Measurements from ENCODE around the gene SPTB.

The SPTB gene

DNA sequence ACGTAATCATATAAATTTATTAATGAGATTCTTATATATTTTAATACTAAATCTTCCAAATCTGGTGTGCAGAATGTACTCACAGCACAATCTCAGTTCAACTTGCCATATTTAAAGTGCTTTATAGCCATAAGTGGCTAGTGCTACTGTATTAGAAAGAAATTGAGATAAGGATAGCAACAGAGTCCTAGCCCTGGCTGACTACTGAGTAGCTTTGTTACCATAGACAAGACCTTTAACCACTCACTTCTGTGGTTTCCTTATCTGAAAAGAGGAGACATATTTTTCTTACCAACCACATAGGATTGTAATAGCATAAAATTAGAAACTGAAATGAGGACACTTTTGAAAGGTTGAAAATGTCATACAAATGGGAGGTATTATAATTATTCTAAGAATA is 32.6 kb upstream of the SPTB start:
- TF ChIP-seq GATA1 (IDR thresholded peaks at IDR 0.05; ENCODE audit: low read depth, low read length) (no peak), POLR2A (IDR thresholded peaks at IDR 0.05; ENCODE audit: low read length) (no peak)
- DNase-seq = peak; percentile 10 to 47

DNA sequence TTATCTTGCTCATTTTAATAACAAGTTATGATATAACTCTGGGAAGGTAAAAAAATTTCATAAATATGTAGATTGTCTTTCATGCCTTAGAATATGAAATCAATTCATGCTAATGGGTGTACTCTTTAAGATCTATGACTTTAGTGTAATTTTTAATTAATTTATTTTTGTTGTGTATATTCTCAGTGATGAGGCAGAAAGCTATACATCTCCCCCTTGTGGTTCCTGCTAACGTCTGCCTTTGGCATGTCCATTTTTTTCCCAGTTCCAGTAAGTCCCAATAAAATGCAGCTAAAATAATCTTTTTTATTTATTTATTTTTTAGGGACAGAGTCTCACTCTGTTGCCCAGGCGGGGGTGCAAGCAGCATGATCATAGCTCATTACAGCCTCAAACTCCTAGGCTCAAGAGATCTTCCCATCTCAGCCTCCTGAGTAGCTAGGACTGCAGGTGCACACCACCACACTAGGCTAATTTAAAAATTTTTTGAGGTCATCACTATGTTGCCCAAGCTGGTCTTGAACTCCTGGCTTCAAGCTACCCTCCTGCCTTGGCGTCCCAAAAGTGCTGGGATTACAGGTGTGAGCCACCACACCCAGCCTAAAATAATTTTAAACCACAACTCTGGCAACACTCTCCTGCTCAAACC is 31.3 kb upstream of the SPTB start:
- DNase-seq = peak; percentile 22 to 43

DNA sequence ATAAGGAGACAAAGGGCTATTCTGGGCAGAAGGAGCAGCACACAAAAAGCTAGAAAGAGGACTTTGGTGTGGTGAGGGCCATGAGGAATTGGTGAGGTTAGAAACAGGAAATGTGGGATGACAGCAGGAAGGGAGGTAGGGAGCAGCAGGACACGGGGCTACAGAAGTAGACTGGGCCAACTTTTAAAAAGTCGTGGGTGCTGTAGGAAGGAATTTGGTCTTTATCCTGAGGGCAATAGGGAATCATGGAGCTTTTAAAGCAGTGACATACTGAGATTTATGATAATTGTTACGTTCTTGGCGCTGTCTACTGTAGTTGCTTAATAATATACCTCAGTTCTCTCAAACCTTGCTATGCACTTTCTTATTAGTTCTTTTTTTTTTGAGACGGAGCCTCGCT is 26.3 kb upstream of the SPTB start:
- no peak for DNase-seq
- TF ChIP-seq POLR2A (IDR thresholded peaks at IDR 0.05; ENCODE audit: low read length) (no peak), GATA1 (IDR thresholded peaks at IDR 0.05; ENCODE audit: low read depth, low read length) (no peak)

More for the DNA sequence above, 31.3 kb upstream of the SPTB start:
- TF ChIP-seq POLR2A (IDR thresholded peaks at IDR 0.05; ENCODE audit: low read length) (no peak), GATA1 (IDR thresholded peaks at IDR 0.05; ENCODE audit: low read depth, low read length) (no peak)

DNA sequence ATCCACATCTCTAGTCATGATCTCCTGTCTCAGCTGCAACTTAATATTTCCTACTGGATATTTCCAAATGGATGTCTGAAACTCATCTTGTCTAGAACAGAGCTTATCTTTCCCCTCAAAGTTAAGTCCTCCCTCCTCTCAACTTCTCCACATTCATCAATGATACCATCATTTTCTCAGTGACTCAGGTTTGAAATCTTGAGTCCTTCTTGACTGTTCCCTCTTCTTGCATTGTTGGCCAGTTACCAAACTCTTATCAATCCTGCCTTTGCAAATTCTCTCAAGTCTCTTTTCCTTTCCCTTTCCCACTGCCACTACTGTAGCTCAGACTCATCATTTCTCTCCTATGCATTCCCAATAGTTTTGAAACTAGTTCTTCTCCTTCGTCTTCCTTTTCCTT is 20.3 kb upstream of the SPTB start:
- TF ChIP-seq GATA1 (IDR thresholded peaks at IDR 0.05; ENCODE audit: low read depth, low read length) = no peak
- TF ChIP-seq POLR2A (IDR thresholded peaks at IDR 0.05; ENCODE audit: low read length) = no peak
- peak; percentile 43 to 57 for DNase-seq

DNA sequence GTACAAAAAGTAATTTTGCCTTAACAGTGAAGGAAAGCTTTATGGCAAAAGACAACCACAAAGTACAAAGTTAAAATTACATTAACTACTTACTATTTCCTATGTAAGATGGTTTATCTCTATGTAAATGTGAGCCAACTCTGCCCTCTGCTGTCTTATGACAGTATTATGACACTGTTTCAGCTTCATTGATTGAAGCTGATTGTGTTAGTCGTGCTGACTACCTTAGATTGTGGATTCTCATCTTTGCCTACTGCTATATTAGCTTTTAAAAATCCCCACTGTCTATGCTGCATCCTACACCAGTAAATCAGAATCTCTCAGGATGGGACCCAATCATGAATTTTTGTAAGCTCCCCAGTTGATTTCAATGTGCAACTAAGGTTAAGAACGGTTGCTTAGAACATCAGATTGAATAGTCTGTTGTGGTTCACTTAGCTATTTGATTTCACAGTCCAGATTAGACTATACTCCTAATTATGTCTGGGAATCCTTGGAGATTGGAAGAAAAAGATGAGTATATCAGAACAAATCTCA is 12.2 kb upstream of the SPTB start:
- DNase-seq = peak; percentile 85 to 90
- no peak for TF ChIP-seq GATA1 (IDR thresholded peaks at IDR 0.05; ENCODE audit: low read depth, low read length)
- TF ChIP-seq POLR2A (IDR thresholded peaks at IDR 0.05; ENCODE audit: low read length) = no peak

DNA sequence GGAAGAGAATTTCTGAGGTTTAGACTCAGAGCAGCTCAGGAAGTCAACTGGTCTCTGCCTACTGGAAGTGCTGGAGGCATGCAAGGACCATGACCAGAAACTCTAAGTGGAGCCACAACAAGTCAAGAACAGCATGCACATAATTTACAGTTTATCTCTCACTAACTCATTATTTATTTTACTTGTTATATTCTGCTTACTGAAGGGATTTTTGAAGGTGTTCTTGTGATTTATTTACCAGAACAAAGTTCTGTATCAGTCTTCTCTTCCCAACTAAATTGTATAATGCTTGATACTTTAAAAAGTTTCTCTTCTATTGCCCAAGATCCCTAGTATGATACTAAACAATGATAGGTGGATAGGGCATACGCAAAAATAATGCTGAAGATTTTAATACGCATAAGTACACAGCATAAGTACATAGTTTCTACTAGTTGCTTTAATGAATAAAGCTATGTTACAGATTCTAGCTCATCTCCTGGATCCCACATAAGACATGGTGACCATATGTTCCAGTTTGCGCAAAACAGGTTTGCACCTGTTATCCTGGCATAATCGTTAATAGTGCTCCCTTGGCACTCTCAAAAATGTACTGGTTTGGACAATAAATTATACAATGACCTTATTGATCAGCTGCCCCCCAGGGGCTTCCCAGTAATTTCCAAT is 11.6 kb upstream of the SPTB start:
- no peak for TF ChIP-seq POLR2A (IDR thresholded peaks at IDR 0.05; ENCODE audit: low read length)
- TF ChIP-seq GATA1 (IDR thresholded peaks at IDR 0.05; ENCODE audit: low read depth, low read length) = no peak
- no peak for DNase-seq

DNA sequence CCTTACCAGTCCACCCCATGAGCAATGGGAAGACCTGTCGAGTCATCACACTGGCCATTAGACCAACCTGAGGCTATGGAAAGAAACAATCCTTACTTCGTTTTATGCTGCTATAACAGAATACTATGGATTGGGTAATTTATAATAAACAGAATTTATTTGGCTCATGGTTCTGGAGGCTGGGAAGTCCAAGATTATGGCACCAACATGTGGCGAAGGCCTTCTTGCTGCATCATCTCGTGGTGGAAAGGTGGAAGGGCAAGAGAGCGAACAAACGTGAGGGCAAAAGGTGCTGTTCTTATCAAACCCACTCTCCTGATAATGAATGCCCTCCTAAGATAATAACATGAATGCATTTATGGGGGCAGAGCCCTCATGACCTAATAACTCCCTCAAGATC is 9.6 kb upstream of the SPTB start:
- TF ChIP-seq GATA1 (IDR thresholded peaks at IDR 0.05; ENCODE audit: low read depth, low read length) (no peak), POLR2A (IDR thresholded peaks at IDR 0.05; ENCODE audit: low read length) (no peak)
- no peak for DNase-seq

DNA sequence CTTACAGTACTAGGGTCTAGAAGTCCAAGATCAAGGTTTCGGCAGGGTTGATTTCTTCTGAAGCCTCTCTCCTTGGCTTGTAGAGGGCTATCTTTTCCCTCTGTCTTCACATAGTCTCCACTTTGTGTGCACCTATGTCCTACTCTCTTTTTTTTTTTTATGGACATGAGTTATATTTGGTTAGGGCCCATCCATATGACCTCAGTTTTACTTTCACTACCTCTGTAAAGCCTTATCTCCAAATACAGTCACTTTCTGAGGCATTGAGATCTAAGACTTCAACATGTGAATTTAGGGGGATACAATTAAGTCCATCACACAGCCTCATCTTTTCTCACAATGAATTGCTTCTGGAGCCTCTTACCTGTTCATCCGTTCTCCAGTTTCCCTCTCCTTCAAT is 5.9 kb upstream of the SPTB start:
- peak; percentile 17 for TF ChIP-seq POLR2A (IDR thresholded peaks at IDR 0.05; ENCODE audit: low read length)
- TF ChIP-seq GATA1 (IDR thresholded peaks at IDR 0.05; ENCODE audit: low read depth, low read length) = no peak
- peak; percentile 74 to 88 for DNase-seq

DNA sequence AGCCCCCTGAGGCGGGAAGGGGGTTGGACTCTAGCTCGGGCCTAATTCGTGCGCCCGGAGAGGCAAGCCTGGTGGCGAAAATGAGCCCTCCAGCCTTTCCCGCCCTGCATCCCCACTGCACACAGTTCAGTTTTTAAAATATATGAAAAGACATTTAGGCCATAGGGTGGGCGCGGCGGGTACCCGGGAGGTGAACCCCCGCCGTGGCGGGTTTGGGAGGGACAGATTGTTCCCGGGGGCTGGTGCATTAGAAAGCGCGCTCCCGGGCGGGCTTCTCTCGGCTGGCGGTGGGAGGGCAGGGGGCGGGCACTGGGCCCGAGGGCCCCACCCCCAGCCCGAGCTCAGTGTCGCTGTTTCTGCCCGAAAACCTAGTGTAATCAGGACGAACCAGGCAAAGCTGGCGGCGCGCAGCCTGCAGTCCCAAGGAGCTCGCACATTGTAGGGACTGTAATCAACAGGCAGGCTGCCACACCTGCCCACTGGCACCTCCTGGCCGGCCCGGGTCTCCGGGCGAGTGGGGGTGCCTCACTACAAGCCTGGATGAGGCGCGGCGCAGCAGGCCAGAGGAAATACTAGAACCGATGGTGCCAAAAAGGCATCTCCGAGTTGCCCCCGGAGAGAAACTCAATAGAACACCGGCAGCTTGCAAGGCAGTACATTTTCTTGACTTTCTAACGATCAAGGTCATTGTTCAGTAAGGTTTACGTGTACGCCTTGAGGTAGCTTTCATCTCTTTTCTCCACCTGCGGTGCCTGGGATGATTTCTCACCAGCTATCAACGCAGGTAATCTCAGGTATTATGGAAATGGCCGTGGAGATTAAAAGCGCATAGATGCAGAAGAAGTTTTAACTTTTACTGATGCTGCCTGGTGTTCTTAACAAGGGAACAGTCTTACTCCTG is 764 bp upstream of the SPTB start:
- TF ChIP-seq GATA1 (IDR thresholded peaks at IDR 0.05; ENCODE audit: low read depth, low read length) (no peak), POLR2A (IDR thresholded peaks at IDR 0.05; ENCODE audit: low read length) (peak; percentile 96)
- DNase-seq = peak; percentile 95 to 97

DNA sequence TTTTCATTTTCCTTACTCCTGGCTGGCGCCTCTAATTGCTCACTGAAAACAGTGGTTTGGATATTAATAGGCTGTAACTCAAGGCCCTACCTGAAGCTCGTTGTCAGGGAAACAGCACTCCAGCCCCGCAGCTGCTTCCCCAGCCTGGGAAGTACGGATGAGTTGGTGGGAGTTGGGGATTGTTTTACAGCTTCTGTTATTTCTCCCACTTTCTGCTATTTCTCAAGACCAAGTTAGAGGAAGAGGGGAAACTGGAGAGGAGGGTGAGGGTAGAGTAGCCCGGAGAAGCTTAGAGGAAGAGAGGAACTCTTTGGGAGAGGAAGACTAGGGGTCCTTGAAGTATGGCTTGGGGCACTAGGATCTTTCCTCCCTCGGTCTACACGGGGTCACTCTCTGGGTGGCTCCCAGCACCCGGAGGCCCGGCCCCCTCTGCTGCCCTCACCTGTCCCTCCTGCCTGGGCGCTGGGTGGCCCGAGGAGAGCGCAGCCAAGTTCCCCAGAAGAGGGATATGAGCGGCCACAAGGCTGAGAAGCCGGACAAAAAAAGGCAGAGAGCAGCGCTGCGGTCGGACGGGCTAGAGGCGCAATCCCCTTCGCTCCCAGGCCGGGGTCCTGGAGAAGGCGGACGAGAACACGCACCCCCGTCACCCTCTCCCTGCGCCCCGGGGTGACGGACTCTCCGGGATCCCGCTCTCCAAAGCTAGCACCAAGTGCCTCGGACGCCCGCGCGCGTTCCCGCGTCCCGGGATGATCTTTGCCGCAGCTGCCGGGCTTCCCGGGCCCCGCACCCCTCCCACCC is 671 bp downstream of the SPTB start:
- TF ChIP-seq GATA1 (IDR thresholded peaks at IDR 0.05; ENCODE audit: low read depth, low read length) = no peak
- TF ChIP-seq POLR2A (IDR thresholded peaks at IDR 0.05; ENCODE audit: low read length) = no peak

DNA sequence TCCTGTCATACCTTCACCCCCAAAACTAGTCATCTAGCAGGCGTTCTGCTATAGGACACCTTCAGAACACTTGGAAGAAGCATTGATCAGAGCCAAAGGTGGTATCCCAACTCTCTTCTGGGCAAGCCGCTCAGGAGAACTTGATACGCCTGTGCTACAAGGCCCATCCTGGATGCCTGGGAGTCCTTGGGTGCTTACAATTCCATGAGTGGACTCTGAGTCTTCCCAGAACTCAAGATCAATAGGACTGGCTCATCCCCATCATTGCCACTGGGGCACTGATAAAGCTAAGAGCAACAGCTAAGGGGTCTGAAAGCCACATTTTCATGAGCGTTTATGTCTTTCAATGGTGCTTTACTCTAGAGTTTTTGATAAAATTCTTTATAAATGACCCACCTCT is 1.9 kb downstream of the SPTB start:
- peak; percentile 48 to 61 for DNase-seq
- TF ChIP-seq POLR2A (IDR thresholded peaks at IDR 0.05; ENCODE audit: low read length) = no peak

More for the DNA sequence above, 671 bp downstream of the SPTB start:
- DNase-seq = peak; percentile 63 to 77

DNA sequence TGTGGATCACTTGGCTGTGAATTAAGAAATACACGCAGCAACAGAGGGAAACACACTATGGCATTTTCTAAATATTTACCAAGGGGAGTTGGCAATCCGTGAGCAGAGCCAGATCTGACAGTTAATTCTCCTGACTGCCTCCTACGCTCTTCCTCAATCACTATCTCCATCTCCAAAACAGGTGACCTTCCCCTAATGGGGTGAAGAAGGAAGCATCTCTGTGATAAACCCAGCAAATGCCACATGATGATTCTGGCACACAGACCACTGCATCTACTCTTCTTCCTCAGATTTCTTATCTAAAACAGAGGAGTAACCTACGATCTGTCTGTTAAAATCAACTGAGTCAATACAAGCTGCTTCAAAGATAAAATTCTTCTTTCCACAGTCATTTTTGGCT is 4.4 kb downstream of the SPTB start:
- peak in 1 of 2 experiments; percentile 36 for DNase-seq
- no peak for TF ChIP-seq GATA1 (IDR thresholded peaks at IDR 0.05; ENCODE audit: low read depth, low read length)
- peak; percentile 0 for TF ChIP-seq POLR2A (IDR thresholded peaks at IDR 0.05; ENCODE audit: low read length)

DNA sequence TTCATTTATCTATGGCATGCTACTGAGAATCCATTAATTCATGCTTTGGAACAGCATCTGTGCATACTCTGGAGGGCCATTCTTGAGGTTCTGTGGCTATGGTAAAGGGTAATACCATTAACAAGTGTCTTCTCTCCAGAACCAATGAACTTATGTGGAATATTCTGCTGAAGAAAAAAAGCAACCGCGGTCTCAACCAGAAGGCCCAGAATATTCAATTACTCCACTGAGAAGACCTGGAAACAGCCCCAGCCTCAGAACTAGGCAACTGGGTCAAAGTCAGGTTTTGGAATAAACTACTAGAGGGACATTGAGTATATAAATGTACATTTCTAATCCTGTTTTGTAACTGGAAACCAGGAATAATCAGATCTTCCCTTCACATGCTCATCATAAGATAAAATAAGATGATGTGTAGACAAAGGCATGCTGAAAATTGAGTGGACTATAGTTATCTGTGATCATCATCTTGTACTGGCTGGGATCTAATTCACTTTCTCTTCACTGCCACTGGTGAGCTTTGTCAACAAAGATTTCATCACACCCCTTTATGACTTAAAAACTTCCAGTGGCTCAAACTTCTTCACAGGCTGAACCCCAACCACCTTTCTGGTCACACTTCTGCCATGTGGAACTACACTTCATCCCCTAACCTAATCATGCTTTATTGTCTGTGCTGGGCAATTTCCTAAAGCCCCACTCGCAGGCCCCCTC is 6.0 kb downstream of the SPTB start:
- no peak for TF ChIP-seq POLR2A (IDR thresholded peaks at IDR 0.05; ENCODE audit: low read length)
- TF ChIP-seq GATA1 (IDR thresholded peaks at IDR 0.05; ENCODE audit: low read depth, low read length) = no peak
- DNase-seq = peak; percentile 30 to 40
